Measurements from ENCODE around the gene TET3. TPM values are rescaled to one million over a fixed set of nuclear protein-coding genes. Genes with fewer than 3 reads are reported as not detected.

The TET3 gene
- total RNA-seq, 1 donor from 2014 or later = 11.0 TPM

DNA sequence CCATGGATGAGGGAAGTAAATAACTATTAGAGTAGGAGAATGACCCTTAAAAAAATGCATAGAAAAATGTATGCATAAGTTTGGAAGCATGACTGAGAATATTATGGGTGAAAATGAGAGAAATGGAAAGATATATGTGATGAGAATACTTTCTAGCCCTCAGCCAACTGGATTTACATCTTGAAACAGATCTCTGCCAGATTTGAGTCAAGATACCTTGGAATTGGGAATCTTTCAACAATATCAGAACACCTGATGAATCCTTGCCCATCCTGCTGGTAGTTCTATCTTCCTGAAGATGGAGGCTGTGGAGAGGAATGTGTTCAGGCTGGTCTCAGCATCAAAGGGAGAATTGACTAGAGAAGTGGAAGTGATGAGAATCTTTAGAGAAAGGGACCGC lies 5.8 kb downstream of the TET3 start:
- no peak for DNase-seq (ENCODE audit: low read depth)
- Histone ChIP-seq H3K4me3 (ENCODE audit: low read depth, low read length) (no peak overlapping the region), H3K36me3 (ENCODE audit: control insufficient read depth, insufficient read depth, low read length) (no peaks in the 10 kb centered on the region), H3K27me3 (ENCODE audit: control insufficient read depth, insufficient read depth, low read length) (no peaks in the 10 kb centered on the region)
- TF ChIP-seq, protein P1, sequence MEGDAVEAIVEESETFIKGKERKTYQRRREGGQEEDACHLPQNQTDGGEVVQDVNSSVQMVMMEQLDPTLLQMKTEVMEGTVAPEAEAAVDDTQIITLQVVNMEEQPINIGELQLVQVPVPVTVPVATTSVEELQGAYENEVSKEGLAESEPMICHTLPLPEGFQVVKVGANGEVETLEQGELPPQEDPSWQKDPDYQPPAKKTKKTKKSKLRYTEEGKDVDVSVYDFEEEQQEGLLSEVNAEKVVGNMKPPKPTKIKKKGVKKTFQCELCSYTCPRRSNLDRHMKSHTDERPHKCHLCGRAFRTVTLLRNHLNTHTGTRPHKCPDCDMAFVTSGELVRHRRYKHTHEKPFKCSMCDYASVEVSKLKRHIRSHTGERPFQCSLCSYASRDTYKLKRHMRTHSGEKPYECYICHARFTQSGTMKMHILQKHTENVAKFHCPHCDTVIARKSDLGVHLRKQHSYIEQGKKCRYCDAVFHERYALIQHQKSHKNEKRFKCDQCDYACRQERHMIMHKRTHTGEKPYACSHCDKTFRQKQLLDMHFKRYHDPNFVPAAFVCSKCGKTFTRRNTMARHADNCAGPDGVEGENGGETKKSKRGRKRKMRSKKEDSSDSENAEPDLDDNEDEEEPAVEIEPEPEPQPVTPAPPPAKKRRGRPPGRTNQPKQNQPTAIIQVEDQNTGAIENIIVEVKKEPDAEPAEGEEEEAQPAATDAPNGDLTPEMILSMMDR (IDR thresholded peaks at IDR 0.05; ENCODE audit: insufficient read depth, low read length, poor library complexity, severe bottlenecking) = no peak

DNA sequence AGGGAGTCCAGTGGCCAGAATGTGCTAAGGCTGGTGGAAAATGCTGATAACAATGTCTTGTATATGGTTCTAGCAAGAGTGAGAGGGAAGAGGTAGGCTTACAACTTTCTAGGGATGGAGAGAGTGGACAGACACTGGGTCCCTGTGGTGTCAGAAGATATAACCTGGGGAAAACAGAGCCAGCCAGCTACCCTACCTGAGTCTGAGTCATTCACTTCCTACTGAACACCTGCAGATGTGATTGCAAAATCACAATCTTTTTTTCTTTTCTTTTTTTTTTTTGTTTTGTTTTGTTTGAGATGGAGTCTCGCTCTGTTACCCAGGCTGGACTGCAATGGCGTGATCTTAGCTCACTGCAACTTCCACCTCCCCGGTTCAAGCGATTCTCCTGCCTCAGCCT lies 7.3 kb downstream of the TET3 start:
- Histone ChIP-seq H3K27me3 (ENCODE audit: control insufficient read depth, insufficient read depth, low read length) (no peaks in the 10 kb centered on the region), H3K36me3 (ENCODE audit: control insufficient read depth, insufficient read depth, low read length) (no peaks in the 10 kb centered on the region), H3K4me3 (ENCODE audit: low read depth, low read length) (no peak overlapping the region)
- TF ChIP-seq, protein P1 (IDR thresholded peaks at IDR 0.05; ENCODE audit: insufficient read depth, low read length, poor library complexity, severe bottlenecking) = no peak
- no peak for DNase-seq (ENCODE audit: low read depth)

DNA sequence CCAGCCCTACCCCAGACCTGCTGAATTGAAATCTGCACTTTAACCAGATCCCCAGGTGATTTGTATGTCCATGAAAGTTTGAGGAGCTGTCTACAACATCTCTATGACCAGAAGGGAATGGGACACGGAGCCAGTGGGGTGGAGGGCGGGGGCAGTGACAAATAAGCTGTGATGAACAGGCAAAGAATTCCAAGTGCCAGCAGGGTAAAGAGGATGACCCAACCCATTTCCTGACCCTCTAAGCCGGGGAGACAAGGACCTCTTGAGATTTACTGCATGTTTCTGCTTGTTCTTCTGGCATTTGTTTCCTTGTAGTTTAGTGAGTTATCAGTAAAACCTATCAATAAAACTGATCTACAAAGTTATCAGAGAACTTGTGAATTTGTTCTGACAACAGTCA lies 8.7 kb downstream of the TET3 start:
- H3K27me3 ChIP-seq (ENCODE audit: control insufficient read depth, insufficient read depth, low read length) = no peaks in the 10 kb centered on the region
- no peak for DNase-seq (ENCODE audit: low read depth)

DNA sequence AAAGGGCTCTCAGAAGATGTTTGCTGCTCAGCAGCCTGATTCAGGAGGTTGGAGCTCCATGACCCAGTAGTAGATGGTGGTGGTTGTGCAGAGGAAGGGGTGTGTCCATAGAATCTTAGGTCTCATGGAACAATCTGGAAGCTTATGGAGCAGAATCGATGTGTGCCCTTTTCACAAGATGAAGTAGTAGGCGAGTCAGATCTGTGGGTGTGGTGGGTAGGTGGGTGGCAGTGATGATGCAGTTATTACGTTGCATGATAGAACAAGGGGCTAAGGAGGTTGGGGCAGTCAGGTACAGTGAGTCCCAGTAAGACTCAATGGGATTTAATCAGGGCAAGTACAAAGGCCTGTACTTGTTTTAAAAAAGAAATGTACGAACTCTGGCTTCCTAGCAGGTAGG lies 9.1 kb downstream of the TET3 start:
- Histone ChIP-seq H3K27me3 (ENCODE audit: control insufficient read depth, insufficient read depth, low read length) (no peaks in the 10 kb centered on the region), H3K36me3 (ENCODE audit: control insufficient read depth, insufficient read depth, low read length) (no peaks in the 10 kb centered on the region), H3K4me3 (ENCODE audit: low read depth, low read length) (no peak overlapping the region)
- no peak for DNase-seq (ENCODE audit: low read depth)
- TF ChIP-seq, protein P1 (IDR thresholded peaks at IDR 0.05; ENCODE audit: insufficient read depth, low read length, poor library complexity, severe bottlenecking) = no peak

More for the DNA sequence above, 8.7 kb downstream of the TET3 start:
- TF ChIP-seq, protein P1 (IDR thresholded peaks at IDR 0.05; ENCODE audit: insufficient read depth, low read length, poor library complexity, severe bottlenecking) = no peak
- Histone ChIP-seq H3K36me3 (ENCODE audit: control insufficient read depth, insufficient read depth, low read length) (no peaks in the 10 kb centered on the region), H3K4me3 (ENCODE audit: low read depth, low read length) (no peak overlapping the region)

DNA sequence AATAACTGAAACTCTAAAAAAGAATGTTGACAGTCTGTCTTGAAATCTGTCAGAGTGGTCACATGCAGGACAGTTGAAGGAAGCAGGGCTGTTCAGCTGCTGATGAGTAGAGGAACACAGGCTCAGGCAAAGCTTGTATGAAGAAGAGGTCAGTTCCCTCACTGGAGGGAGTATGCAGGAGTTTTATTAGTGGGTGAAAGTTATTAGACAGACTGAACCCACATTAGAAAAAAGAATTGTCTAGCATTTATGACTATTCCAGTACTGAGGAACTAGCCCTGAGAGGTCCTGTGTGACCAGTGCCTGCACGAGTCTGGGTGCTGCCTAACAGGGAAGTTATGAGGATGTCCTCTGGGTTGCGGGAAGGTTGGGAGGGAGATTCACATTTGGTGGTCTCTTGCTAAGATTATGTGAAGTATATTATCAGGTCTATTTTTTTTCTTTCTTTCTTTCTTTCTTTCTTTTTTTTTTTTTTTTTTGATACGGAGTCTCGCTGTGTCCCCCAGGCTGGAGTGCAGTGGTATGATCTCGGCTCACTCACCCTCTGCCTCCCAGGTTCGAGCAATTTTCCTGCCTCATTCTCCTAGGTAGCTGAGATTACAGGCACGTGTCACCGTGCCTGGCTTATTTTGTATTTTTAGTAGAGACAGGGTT lies 9.6 kb downstream of the TET3 start:
- no peaks in the 10 kb centered on the region for H3K36me3 ChIP-seq (ENCODE audit: control insufficient read depth, insufficient read depth, low read length)
- H3K4me3 ChIP-seq (ENCODE audit: low read depth, low read length) = no peak overlapping the region

More for the DNA sequence above, 9.6 kb downstream of the TET3 start:
- no peaks in the 10 kb centered on the region for H3K27me3 ChIP-seq (ENCODE audit: control insufficient read depth, insufficient read depth, low read length)
- TF ChIP-seq, protein P1 (IDR thresholded peaks at IDR 0.05; ENCODE audit: insufficient read depth, low read length, poor library complexity, severe bottlenecking) = no peak
- no peak for DNase-seq (ENCODE audit: low read depth)

Measured in kidney epithelial cell (primary cell).